Stimulated activated CD8-positive, alpha-beta memory T cell treated with anti-CD3 and anti-CD28 coated beads, Interleukin-2, amount 100 ng/mL, for 48 hours (primary cell): ENCODE data around the gene SRRM4.
"Not testable (repeated sequence)": the region's sequence is repeated elsewhere in the genome, so short reads cannot be mapped to it uniquely, and the experiment has no call there.

Experiments
- DNase-seq, 2 donors: peaks; one replicate each; pipeline ENCODE4 v3.0.0-alpha.2; 2020; ENCODE audit warnings: low read depth in 2 of 2

The SRRM4 gene

DNA sequence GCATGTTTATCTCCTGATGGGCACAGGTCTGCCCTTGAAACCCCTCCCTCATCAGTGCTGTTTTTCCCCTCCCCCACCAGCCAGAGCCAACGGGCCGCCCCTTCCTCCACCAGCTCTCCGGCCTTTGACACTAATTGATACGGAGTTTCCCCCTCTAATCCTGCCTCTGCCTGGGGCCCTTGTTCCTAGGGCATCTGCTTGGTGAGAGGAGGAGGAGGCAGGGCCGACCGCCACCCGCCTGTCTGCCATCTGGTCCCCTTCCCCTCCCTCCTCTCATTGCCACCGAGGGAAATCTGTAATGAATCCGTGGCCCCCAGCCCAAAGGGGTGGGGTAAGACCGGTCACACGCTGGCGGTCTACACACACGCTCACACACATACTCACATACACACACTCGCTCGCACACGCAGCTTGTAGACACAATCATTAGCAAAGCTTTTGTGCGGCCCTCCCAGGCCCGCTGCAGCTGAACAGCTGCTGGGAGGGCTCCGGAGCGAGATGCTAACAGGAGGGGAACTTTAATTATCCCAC lies 27.4 kb downstream of the SRRM4 start:
- no peak for DNase-seq

DNA sequence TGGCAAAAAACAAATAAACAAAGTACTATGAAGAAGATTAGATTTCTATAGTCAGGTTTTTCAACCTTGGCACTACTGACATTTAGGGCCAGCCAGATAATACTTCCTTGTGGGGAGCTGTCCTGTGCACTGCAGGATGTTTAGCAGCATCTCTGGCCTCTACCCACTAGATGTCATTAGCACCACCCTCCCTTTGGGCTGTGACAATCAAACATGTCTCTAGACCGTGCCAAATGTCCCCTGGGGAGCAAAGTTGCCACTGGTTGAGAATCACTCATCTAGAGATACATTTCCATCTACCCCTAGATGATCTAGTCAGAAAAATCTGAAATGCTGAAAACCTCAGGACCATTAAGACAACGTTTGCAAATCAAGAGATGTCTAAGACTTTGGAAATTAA lies 29.9 kb downstream of the SRRM4 start:
- no peak for DNase-seq

DNA sequence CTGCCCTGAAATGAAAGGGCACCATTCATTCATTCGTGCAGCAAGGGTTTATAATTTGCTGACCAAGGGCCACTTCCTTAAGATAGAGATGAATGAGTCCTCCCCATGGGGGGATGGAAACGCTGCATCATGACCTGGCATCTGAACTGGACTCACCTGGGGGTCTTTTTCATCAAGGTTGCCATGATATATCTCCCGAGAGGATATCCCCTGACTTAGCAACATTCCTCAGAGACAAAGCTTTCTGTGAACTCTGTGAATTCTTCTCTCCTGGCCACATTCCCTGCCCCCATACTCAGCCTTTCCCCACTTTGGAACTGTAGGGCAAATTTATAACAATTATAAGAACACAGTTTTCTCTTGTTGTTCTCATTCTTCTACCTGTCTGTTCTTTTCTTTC lies 30.8 kb downstream of the SRRM4 start:
- DNase-seq, result no peak

DNA sequence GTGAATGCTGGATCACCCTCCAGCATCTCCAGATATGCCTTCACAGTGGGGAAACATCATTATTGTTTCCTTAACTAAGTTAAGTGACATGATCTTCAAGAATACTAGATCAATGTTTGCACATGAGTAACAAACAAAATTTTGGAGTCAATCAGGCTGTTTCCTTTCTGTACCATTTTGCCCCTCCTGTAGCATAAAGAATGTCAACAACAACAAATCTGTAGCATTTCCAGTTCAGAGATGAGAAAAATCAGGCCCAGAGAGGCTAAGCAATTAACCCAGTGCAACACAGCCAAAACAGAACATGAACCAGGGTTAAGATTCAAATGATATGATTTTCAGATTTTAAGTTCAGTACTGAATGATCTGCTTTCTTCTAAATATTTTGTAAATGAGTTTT lies 31.7 kb downstream of the SRRM4 start:
- no peak for DNase-seq

DNA sequence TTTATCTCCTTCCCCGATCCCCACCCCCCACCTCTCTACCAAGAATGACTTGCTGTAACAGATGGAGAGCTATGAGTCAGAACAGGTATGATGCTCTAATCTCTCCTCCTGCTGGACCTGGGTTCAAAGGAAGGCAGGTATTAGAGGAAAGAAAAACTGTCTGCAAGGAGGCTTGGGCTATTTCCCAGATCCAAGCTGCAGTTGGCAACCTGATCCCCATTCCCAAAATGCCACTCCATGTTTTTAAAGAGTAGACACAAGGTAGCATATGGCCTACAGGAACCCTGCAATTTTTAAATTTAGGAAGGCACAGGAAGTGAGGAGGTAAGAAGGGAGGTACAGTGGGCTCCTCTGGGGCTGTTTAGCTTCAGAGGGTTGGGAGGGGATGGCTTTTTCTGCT lies 33.0 kb downstream of the SRRM4 start:
- DNase-seq, result no peak

DNA sequence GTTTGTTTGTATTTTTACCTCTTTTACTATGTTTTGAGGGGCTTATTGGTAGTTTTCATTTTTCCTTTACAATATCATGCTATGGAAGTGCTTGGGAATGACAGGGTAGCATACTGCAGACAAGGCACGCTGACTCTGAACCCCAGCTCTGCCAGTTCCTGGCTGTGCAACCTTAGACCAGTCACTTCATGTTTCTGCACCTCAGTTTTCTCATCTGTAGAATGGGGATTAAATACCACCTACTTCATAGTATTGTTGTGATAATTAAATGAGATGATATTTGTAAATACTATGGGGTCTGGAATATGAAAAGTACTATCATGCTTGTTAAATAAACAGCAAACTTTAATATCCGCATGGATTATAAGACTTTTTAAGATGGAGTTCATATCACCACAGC lies 35.4 kb downstream of the SRRM4 start:
- DNase-seq, result no peak

DNA sequence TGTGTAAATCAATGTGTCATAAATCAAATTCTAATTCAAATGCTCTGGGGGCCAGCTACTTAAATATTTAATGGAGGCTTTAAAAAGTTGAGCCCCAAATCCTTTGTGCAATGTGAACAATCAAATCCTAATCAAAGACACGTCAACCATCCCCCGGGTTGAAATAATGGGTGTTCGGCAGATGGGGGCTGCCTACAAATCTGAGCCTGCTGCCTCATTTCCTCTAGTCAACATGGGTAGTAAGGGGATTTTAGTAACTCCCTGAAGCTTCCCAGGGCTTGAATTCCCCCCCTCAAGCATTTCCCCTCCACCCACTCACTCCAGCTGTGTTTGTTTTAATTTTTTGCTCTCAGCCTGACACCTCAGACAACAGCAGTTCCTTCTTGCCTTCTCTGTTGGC lies 37.8 kb downstream of the SRRM4 start:
- DNase-seq, result no peak

DNA sequence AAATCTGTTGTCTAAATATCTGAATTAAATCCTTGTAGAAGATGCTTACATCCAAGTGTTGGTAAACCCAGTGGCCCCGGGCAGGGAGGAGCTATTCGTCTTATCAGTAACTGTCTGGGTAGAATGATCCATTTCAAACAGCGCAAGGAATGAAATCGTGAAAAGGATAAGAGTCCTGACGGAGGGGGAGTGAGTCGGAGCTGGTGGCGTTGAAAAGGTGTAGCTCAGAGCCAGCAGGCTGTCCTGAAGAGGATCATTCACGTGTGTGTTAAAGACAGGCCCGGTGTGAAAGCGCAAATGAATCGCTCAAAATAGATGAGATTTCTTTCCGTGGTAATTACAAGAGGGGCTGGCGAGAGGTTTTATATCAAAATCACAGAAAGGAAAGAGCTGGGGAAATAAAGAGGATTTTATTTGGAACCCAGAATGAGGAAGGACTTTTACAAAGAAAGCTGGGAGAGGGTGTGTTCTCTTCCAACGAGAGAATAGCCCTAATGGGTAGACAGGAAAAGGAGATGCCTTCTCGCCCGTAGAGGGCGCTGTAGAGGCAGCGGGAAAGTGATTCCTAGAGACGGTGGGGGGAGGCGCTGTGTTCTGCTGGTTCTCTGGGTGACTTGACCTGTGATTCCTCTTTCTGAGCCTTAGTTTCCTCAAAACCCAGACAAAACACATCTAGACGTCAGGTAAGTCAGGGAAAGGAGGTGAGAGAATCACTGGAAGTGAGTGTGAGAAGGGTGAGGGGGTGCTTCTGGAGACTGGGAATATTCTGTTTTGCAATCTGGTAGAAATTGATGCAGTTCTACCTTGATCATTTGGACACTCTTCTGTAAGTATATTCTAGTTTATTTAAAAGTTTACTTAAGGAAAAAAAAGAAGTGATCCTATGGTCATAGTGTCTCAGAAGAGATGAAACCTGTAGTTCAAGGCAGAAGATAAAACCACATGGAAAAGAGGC lies 39.3 kb downstream of the SRRM4 start:
- peak in 1 of 2 donors; percentile 7 for DNase-seq

DNA sequence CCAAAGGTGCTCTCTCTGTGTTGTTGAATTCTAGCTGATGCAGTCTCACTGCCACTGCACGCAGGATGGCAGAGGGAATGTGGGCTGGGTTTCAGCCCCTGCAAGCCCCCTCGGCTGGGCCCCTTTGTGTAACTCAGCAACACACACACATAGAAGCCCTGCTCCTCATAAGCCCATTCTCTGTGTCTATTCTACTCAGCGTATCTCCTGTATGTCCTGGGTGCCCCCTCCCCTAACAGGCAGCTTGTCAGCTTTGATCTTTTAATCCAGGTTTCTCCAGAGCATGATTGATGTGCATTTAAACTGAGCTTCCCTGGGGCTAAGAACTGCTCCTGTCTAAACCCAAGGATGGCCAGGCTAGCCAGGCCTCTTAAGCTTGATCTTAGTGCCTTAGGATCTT lies 43.0 kb downstream of the SRRM4 start:
- DNase-seq, result no peak

DNA sequence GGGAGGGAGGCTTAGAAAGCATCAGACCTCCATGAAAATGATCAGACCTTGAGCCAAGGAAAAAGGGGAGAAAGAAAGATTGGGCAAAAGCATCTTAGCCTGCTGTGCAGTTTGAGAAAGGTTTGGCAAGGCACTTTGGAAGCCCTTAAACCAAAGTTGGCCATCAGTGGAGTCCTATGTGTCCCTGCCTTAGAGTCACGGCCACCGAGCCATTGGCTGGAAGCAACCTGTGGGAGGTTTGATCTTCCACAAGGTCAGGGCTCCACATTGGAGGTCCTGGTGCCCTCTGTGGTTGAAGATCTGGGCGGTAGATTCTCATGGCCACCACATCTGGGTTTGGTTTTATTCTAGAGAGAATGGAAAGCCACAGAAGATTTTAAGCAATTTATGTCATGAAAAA lies 44.4 kb downstream of the SRRM4 start:
- DNase-seq, result no peak

DNA sequence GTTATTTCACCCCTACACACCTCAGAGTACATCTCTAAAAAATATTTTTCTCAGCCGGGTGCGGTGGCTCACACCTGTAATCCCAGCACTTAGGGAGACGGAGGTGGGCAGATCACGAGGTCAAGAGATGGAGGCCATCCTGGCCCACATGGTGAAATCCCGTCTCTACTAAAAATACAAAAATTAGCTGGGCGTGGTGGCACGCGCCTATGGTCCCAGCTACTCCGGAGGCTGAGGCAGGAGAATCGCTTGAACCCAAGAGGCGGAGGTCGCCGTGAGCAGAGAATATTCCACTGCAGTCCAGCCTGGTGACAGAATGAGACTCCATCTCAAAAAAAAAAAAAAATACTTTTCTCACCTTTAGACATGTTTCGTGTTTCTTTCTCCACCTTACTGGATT lies 52.0 kb downstream of the SRRM4 start:
- not testable (repeated sequence) for DNase-seq

DNA sequence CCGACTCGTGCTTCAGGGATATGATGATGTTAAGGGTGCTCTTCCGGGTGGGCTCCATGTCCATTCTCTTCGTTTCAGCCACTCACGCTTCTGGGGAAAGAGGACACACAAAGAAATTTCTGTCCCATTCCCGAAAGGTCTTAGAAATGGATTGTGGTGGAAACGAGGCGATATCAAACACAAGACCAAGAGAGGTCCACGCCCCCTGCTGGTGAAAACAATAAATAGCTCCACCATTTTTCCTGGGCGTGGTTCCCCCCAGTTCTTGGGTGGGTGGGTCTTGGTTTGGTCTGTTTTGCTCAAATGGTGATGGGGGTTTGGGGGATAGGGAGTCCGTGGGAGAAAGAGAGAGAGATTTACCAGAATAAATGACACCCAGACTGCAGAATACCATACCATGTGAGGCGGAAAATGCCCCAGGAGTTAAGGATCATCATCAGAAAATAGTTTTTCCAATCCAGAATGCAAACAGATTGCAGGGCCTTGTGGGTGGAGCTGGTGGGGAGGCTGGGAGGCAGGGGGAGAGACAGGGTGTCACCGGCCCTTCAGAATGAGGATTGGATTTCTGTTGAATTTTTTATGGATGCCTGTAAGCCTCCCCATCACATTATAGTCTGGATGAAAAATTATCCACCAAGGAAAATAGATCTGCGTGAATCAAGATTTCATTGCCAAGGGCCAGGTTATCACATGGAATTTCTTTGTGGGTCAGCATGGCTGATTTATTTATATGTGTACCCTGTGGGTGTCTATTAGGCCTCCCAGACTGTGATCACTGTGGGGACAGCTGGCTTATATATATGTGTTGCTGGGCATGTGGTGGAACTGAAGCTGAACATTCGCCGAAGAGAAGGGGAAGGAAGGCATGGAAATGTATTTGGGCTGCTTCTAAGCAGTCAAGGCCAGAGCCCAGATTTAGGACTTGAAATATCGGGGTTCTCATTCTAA lies 55.8 kb downstream of the SRRM4 start:
- peak in 1 of 2 donors; percentile 10 for DNase-seq

DNA sequence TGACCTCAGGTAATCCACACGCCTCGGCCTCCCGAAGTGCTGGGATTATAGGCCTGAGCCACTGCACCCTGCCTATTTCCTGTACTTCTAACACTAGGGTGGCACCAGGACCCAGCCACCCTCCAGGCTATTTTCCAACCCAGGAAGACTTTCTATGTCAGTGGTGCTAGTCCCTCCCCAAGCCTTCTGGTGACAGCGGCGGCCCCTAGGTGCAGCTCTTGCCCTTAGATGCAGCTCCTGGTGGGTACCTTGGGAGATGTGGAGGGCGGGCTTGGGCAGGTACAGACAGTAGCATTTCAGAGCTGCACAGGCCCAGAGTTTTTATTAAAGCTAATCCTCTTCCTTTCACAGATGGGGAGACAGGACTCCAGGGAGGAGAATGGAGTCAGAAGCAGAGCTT lies 62.8 kb downstream of the SRRM4 start:
- no peak for DNase-seq

DNA sequence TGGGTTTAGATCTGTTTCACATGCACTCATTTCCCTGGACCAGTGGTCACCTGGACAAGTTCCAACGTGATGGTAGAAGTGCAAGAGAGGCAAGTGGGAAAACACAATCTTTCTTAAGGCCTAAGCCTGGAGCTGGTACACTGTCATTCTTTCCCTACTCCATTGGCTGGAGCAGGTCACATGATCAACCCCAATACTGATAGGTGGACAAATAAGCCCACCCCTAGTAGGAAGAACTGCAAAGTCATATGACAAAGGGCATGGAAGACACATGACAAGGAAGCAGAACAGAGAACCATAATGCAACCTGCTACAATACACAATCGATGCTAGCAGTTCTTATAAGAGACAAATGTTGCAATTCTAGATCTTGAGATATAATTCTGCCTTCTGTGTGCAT lies 66.3 kb downstream of the SRRM4 start:
- no peak for DNase-seq

DNA sequence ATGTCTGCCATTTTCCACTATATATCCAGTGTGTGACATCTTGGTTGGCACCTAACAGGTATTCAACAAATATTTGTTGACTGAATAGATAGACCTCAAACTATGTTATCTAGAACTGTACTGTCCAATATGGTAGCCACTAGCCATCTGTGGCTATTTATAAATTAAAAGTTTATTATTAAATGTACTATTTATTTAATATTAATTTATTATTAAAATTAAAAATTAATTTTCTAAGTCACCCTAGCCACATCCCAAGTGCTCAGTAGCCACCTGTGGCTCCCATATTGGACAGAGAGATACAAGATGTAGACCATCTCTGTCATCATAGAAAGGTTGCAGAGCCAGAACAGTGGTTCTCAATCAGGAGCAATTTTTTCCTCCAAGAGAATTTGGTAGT lies 69.3 kb downstream of the SRRM4 start:
- no peak for DNase-seq

DNA sequence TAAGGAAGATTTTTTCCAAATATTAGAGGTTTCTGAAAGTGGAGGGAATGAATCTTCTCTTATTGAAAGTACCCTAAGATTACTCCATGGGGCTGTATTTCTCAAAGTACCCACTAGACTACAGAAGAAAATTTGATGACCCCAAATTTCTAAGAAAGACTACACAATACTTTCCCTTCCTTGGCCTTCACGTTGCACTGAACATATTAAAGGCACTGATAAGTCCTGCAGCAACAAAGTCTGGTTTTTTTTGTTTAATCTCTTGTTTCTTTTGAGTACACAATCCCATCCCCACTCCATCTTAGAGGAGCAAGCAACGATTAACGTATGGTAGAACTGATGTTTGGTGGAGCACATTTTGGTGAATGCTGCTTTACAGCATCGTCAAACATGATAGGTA lies 70.1 kb downstream of the SRRM4 start:
- no peak for DNase-seq

DNA sequence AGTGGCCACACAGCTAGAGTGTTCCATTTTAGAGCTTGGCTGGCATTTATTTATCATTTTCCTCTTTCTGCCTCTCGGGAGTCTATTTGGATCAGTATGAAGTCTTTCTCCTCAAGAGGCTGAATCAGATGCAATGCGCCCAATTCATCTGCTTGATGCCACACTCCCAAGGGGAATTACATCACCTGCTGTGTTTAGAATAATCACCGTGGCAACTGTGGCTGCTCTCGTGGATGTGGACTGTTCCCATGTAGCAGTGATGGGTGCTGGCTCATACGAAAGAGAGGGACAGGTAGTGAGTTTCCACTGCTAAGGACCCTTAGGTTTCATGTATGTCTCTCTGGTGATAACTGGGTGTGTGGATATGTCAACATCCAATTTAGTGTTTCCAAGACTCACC lies 70.7 kb downstream of the SRRM4 start:
- no peak for DNase-seq

DNA sequence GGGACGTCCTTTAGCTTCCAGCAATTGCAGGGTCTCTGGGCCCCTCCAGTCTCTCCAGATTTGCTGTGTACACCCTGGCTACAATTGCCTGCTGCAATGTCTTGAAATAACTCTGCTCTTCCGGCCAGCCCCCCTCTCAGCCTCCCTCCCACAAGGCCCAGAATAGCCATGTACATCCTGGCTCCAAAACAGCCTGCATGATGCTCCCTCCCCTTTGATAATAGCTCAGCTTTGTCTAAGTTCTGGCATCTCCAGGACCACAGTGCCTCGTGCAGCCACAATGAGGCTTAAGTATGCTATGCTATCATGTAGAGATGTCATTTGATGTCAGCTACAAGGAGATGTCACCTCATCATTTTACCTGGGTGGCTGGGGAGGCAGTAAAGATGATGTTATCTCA lies 74.6 kb downstream of the SRRM4 start:
- DNase-seq, result no peak

DNA sequence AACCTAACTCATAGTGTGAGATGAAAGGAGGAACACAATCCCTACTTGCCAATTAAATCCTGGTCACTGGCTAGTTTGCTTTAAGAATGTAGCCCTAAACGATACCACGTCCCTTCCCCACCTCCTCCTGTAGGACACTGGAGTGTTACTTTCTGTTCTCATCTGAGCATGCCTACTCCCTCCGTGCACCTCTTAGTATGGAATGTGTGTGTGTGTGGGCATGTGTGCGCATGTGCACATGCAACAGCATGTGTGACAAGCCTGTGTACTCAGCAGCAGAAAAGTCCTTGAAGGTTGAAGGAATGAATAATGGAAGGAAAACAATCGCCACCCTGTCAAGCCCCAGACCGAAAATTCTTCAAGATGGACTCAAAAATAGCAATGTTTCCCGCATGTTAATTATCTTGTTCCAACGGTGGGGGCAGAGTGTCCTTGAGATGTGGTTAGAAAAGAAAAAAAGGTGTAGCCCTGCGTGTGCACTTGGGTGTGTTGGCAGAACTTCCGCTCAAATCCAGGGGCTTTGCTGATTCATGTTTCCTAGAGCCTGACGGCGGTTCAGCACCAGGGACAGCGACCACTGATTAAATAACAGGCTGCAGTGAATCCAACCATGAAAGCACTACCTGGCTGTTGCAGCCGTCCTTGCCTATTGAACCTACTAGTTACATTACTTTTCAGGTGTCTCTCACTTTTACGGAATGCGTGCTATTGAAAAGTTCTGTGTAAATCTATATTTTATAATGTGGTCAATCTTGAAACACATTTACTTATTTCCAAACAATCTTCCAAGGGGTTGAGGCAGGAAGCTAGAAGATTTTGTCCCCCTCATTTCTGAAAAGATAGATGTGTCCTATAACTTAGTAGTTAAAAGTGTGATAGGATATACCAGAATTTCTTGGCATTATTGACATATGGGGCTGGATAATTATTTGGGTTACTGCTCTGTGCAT lies 79.8 kb downstream of the SRRM4 start:
- no peak for DNase-seq

DNA sequence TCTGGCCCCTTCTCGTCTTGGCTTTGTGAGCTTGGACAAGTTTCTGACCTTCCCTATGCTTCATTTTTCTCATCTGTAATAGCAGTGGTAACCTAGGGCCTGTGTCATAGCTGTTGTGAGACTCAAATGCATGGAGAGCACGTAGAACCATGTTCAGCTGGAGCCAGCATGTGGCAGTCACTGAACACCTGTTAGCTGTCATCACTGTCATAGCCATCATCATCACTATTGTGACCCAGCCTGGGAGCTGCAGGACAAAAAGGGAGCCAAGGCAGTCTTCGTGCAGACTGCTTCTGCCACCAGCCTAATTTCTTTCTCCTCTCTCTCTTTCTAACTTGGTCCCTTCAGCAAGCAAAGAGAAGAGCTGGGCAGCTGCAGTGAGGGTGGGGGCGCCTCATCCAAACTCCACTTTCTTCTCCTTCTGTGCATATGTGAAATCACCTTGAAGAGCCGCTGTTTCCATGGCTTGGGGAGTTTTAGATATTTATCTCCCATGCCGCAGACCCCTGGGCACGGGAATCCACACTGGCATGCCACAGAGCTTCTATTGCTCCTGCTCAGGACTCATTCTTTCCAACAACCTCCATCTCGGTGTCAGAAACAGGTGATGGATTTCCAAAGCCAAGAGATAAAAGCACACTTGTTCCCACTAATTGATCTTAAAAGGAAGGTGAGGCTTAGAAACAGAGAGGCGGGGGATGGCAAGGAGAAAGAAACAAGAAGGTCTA lies 87.0 kb downstream of the SRRM4 start:
- DNase-seq, result no peak
